ENCODE measurements around the gene KCNS3. TPM values are rescaled to one million over a fixed set of nuclear protein-coding genes. Genes with fewer than 3 reads are reported as not detected.
"Not testable (repeated sequence)": the region's sequence is repeated elsewhere in the genome, so short reads cannot be mapped to it uniquely, and the experiment has no call there.

KCNS3 gene
- total RNA-seq, 1 donor from 2014 or later, result 3.4 TPM

DNA sequence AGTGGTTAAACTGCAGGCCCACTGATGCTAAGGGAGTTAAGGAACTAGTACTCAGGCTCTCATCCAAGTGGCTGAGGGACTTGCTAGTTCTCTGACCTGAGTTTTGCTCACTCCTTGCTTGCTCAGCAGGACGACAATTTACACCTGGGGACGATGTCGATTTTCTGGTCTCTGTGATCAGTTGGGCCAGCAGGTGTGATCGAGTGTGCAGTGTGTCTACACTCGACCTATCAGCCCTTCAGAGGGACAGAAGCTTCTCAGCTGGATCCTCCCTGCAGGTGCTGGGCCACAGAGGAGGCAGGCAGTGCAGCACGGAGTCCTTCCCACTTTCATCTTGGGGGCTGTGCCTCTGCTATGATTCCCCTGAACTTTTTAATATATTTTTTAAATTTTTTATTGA lies 71.5 kb downstream of the KCNS3 start:
- no peak for DNase-seq

GRCh38 chr2:17951563-17951962 lies 73.1 kb downstream of the KCNS3 start:
- DNase-seq, result no peak

DNA sequence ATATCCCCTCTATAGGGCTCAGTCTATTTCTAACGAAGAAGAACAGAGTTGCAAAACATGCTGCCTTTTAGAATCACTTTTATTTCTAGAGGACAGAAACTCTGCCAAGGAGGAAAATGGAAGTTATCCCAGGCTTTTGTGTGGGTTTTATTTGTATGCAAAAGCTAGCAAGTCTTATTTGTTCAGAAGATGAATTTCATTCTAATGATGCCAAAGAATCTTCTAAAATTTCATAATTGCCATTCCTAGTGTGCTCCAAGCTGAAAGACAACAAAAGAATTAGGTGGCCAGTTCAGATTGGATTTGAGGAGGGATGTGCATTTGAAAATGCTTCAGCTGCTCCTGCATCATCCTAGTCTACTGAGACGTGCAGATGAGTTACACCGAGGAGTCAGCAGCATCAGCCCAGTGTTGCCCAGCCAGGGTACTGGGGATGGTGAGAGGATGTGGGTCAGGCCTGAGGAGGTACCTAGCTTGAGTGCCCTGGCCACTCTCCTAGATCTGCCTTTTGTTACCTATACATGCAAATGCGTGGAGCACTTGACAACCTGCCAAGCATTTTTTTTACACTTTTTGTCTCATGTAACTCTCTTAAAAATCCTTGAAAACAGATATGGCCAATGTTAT lies 80.1 kb downstream of the KCNS3 start:
- DNase-seq, result no peak

DNA sequence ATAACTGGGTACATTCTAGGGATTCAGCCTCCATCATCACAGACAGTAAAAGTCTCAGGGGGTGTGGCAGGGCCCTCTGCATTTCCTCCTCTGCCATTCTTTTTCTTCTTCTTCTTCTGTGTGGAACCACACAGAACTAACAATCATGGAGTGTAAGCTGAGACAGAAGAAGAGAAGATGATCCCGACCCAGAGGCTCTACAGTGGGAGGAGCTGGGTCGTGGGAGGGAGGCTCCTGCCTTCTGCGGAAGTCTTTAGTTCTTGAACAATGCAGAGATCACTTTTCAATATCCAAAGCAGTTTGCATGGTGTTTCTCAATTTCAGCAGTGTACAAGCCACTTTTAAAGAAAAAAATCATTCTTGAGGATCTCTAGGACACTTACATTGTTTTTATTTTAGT lies 80.9 kb downstream of the KCNS3 start:
- DNase-seq, result no peak

- no peak for DNase-seq
Observed at GRCh38 chr2:17959833-17960232, 81.4 kb downstream of the KCNS3 start.

DNA sequence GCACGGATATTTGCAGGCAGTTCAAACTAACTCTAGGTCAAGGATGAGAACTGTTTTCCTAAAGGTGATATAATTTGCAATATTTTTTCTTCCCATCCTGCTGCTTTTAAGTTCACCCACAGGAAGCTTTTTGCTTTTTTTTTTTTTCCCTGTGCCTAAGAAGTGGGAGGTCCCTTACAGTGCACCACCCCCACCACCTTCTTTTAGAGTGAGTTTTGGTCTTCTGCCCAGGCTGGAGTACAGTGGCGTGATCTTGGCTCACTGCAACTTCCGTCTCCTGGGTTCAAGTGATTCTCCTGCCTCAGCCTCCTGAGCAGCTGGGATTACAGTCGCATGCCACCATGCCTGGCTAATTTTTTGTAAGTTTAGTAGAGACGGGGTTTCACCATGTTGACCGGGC lies 82.5 kb downstream of the KCNS3 start:
- no peak for DNase-seq

- DNase-seq, result no peak
Observed at GRCh38 chr2:17961789-17962188, 83.3 kb downstream of the KCNS3 start.

DNA sequence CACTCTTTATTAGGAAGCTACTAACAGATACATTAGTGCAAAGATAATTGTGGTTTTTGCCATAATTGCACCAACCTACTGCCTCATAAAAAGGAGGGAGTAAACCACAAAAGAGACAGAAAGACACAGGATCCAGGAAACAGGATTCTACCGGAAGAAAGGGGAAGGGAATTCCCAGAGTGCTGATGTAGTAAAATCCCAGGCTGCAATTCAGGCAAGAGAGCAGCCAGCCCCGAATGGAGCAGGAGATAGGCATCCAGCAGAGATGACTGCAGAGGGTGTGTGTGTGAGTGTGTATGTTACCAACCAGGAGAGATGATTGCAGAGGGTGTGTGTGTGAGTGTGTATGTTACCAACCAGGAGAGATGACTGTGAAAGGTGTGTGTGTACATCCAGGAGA lies 84.4 kb downstream of the KCNS3 start:
- DNase-seq, result no peak

DNA sequence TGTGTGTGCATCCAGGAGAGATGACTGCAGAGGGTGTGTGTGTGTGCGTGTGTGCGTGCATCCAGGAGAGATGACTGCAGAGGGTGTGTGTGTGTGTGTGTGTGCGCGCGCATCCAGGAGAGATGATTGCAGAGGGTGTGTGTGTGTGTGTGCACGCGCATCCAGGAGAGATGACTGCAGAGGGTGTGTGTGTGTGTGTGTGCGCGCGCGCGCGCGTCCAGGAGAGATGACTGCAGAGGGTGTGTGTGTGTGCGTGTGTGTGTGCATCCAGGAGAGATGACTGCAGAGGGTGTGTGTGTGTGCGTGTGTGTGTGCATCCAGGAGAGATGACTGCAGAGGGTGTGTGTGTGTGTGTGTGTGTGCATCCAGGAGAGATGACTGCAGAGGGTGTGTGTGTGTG lies 85.1 kb downstream of the KCNS3 start:
- not testable (repeated sequence) for DNase-seq

DNA sequence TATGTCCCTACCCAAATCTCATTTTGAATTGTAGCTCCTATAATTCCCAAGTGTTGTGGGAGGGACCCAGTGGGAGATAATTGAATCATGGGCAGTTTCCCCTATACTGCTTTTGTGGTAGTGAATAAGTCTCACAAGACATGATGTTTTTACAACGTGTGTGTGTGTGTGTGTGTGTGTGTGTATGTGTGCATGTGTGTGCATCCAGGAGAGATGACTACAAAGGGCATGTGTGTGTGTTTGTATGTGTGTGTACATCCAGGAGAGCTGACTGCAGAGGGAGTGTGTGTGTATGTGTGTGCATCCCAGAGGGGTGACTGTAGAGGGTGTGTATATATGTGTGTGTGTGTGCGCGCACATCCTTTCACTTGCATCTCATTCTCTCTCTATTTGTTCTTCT lies 86.7 kb downstream of the KCNS3 start:
- DNase-seq, result no peak

- DNase-seq, result no peak
Observed at GRCh38 chr2:17966798-17967197, 88.3 kb downstream of the KCNS3 start.

GRCh38 chr2:17969661-17970060 lies 91.2 kb downstream of the KCNS3 start:
- no peak for DNase-seq

DNA sequence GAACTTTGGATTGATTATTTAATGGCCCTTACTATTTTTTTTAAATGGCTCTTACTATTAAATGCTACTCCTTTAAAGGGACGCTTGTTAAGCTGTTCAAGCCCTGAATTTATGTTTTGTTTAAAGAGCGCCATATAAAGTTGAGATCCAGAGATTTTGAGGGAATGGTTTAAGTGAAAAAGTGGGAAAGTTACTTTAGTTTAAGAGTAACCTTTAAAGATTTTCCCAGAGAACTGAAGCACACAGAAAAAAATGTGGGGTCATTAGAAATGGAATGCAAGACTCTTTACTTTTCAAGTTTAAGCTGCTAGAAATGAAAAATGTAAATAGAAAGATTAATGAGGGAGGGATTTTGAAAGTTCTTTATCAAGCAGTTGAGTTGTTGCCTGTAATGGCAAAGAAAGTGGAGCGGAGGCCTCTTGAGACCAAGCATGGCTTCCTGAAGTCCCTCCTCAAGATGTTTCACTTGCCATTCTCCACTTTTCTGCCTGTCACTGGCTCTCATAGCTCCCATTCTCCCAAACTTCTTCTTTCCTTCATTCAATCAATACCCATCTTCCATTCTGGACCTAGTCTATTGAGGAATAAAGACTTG lies 93.2 kb downstream of the KCNS3 start:
- DNase-seq, result no peak

DNA sequence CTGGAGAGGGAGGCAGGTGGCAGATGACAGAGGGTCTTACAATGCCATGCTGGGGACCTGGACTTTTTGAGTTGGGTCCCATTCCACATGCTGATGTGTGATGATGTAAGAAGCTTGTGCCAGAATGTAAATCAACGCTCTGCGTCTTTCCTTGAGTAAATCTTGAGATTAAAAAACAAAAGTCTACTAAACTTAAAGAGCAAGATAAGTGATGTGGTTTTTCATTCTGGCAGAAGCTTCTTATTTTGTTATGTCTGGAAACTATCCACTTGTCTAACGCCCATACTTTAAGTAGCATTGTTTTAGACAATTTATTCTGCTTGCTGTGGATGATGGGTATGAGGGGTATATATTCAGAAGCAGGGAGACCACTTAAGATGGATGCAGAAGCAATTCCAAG lies 94.5 kb downstream of the KCNS3 start:
- DNase-seq, result no peak

- DNase-seq, result no peak
Observed at GRCh38 chr2:17975401-17975800, 96.9 kb downstream of the KCNS3 start.

GRCh38 chr2:17976871-17977746 lies 98.6 kb downstream of the KCNS3 start:
- DNase-seq, result no peak

- DNase-seq, result no peak
Observed at GRCh38 chr2:17979707-17980106, 101.2 kb downstream of the KCNS3 start.

DNA sequence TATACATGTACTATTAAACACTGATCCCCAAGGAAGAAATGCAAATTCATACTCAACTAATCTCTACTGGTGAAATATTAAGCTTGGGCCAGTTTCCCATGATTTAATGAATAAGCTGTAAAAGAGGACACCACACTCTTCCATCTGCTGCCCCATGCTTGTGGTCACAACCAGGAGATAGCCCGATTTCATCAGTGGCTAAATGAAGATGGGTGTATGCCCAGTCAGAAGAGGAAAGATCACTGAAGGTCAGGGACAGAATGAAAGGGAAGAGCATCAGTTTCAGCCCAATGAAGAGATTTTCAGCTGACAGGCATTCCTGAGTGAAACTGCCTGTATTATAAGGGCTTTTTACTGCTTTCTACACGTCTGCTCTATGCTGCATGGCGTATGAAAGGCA lies 103.5 kb downstream of the KCNS3 start:
- no peak for DNase-seq

Other genes with a start within 250 kb of the KCNS3 start
- gene SMC6, start 124.9 kb upstream of the KCNS3 start, total RNA-seq, result 29.5 TPM
- gene GEN1, start 124.5 kb upstream of the KCNS3 start, total RNA-seq, result 11.7 TPM
- not detected for gene MSGN1, start 62.2 kb upstream of the KCNS3 start, total RNA-seq